HG02678 (cell line): ENCODE results near the gene IL17C.

Source experiments
- ATAC-seq: cut with Tn5 transposase; IDR thresholded peaks from one replicate; pipeline ENCODE4 v1.9.1; 2021; ENCODE audit warnings: mild to moderate bottlenecking, moderate library complexity; ENCODE audit not compliant: unreplicated experiment

Gene IL17C

DNA sequence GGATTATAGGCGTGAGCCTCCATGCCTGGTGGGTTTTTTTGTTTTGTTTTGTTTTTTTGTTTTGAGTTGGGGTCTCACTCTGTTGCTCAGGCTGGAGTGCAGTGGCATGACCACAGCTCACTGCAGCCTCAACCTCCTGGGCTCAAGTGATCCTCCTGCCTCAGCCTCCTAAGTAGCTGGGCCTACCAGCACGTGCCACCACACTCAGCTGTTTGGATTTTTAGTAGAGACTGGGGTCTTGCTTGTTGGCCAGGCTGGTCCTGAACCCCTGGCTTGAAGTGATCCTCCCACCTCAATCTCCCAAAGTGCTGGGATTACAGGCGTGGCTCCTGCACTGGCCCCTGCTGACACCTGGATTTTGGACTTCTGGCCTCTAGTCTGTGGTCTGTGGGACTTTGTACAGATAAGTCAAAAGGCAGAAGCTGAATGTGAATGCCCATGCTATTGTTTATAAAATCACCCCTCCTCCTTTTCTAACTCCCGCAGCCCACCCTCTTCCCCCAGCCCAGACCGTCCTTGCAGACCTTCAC lies 42.2 kb downstream of the IL17C start:
- ATAC-seq, result no peak

DNA sequence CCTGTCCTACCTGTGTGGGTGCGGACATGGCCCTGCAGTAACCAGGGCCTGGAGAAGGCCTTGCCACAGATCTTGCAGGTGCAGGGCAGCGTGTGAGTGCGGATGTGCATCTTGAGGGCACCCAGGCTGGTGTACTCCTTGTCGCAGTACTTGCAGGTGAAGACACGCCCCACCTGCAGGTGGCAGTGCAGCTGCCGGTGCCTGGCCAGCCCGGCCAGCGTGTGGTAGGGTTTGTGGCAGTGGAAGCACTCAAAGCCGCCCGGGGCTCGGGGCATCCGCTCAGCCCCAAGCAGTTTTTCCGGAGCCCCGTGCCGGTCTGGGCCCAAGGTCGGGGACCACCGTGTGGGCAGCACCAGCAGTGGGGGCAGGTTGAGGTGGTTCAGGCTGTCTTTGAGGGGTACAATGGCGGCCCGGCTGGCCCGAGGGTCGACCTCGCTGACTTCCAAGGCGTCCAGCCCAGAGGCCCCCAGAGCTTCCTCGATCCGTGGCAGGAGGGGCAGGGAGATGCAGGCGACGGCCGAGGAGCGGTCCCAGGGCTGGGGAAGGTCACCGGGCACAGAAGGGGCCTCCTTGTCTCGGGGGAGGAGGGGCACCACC lies 42.8 kb downstream of the IL17C start:
- no peak for ATAC-seq

DNA sequence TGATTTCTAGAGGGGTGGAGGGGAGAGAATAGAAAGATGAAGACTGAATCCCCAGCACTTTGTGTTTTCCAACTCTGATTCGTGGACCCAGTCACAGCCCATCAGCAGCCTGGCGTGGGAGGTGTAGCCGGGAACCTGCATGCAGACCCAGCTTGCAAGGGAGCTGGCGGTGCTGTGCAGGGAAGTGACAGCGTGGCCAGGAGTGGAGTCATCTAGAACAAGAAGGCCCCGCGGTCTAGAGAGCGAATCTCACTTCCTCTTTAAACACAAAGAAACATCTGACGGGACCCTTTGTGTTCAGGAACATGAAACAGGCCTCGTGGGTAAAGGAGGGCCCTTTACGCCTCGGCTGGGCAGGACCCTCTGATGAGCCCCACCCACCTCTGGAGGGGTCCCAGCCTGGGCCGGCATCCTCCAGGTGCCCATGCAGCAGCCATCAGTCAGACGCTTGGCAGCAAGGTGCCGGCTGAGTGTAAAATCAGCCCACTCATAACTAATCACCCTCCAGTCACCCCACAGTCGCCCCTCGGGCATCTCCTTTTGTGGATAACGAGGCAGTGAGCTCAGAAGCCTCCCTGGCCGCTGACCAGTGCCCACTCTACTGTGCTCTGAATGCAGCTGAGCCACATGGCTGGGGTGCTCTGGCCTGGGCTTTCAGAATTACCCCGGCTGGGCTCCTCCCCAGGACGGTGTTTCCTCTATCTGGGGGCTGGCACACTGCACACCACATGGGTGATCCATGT lies 43.5 kb downstream of the IL17C start:
- peak; percentile 70 for ATAC-seq

DNA sequence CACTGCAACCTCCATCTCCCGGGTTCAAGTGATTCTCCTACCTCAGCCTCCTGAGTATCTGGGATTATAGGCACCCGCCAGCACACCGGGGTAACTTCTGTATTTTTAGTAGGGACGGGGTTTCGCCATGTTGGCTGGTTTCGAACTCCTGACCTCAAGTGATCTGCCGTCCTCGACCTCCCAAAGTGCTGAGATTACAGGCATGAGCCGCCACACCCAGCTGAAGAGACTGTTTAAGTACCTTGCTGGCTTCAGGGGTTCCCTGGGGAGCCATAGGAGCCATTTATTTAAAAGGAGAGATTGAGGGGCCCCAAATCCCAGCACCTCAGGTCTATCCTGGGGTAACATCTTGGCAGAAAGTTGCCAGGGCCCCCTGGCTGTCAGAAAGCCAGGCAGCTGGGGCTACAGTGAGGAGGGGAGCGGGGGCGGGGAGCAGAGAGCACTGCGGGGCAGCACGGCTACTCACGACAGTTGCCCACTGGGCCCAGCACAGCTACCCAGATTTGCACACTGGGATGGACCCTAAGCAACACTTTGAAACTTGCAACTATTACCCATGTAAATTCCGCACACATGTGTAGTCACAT lies 46.3 kb downstream of the IL17C start:
- no peak for ATAC-seq

DNA sequence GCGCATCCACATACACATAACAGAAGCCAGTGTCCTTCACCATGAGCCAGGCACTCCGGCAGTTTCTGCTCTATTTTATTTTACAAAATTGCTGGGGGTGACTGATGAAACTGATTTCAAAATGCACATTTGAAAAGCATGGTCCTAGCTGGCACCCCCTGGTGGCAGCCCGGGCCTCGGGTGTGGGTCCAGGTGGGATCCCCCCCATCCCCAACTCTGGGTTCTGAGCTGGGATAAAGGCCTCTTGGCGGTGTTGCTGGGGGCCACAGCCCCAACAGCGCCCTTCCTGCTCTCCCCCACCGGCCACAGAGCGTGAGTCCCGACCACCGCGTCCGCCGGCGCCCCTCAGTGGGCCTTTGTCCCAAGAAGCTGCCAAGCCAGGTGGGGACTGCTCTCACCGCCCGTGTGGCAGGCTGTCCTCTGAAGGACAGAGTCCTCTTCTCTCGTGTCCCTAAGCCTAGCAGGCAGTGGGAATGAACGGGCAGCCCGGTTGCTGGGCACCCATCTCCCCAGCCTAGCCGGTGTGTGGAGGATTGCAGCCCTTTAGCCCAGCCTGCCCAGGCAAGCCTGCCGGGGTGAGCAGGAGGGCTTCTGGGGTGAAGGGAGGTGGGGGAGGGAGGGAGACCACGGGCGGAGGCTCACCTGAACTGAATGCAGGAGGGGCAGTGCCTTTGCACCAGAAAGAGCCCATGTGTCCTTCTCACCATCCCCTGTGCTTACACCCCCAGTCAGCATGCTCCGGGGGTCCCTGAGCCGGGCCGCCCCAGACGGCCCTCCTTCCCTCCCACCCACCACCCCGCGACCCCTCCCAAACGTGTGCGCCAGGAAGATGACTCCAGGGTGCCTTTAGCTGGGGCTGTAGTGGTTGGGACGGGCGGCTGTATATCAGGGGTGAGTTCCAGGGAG lies 47.0 kb downstream of the IL17C start:
- ATAC-seq, result no peak

DNA sequence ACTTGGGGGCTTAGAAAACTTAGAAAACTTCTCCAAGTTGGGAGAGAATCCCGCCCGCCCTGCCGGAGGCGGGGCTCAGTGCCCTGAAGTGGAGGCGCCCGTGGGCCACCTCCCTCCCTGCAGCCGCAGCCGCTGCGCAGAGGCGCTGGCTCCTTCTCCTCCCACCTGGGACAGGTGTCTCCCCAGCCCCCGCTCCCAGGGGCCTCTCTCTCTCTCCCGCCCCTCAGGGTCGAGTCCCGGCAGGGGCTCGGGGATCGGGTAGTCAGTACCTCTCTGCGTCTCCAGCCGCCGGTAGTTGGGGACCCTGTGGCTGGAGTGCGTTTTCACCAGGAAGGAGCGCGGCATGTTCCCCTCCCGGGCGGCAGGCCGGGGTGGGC lies 47.7 kb downstream of the IL17C start:
- ATAC-seq, result peak; percentile 16

DNA sequence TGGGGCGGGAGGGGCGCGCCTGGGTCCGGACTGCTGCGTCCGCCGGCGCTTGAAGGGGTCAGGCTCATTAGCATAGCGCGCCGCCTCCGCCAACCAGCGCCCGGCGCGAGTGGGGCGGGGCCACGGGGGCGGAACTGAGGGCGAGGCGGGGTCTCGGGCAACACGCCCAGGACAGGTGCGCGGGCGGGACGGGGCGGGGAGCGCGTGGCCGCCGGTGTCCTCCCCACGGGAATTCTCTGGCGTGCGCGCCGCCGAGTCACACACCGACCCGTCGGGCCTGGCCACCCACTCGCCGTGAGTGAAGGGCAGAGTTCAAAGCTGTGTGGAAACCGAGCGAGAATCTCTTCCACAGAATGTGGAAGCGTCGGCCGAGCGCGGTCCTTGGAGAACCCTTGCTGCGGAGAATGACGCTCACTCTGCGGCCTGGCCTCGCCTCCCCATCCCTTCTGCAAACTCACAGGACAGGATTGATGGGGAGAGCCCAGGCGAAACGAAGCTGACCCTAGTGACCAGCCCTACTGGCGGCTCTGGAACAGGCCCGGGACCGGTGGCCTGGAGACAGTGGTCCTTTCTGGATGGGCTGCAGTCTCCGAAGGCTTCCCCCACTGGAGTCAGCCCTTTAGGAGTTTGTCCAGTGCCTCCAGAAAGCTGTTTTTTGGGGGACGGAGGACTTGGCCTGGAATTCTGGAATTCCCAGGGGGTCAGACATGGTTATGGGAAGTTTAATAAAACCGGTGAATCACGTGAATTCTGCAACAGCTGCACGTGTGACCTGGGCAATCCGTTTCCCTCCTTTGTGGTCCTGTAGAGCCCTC lies 48.3 kb downstream of the IL17C start, which contains the start of gene SNAI3:
Gene SNAI3 (minus strand): TSS at position 69 of the 815 bp plus-strand sequence. CDS start 101 bp downstream, outside the sequence.
- ATAC-seq, result peak; percentile 76

DNA sequence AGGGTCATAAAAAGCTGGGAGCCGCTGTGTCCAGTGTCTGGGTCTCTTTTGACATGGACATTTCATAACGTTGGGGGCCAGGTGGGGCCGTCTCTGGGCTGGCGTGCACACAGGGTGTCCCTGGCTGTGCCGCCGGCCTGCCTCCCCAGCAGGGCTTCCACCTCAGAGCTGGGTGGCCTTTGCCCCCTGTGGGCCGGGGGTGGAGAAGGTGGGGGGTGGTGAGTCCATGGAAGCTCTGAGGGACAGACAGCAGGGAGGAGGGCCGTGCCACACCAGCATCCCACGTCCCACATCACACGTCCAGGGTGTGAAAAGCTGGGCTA lies 48.8 kb downstream of the IL17C start:
- no peak for ATAC-seq

DNA sequence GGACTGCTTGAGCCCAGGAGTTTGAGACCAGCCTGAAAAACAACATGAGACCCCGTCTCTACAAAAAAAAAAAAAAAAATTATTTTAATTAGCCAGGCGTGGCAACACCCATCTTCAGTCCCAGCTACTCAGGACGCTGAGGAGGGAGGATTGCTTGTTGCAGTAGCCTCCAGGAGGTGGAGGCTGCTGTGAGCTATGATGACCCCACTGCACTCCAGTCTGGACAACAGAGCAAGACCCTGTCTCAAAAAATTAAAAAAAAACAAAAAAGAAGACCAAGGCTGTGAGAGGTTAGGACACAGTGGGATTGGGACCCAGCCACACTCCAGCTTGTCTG lies 49.3 kb downstream of the IL17C start:
- no peak for ATAC-seq

DNA sequence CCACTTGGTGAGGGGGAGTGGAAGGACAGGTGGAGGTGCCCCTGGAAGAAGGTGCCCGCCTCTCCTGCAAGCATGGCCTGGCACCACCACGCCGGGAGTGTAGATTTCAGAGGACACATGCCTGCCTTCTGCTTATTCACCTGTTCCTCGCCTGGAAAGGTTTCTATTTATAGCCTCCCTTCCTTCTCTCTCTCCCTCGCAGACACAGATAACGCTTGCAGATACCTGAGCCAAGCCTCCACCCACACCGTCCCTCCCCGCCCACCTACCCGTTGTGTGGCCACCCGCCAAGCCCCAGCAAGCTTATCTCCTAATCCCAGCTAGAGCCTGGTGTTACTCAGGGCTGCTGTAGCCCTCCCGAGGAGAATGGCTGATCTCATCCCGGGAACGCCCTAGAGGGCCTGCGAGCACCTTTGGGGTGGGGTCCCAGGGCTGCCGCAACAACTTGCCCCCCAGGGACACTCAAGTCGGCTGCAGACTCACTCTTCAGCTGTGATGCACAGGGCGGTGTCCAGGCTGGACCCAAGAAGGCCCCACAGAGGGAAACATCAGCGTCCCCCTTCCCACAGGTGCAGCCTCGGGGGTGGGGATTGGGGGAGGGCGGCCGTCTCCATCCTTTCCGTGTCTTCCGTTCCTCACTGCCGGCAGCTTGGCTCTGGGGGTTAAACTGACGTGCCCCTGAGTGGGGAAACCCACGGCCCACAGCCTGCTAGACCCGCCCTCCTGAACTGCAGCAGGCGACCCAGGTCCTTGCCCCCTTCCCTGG lies 49.8 kb downstream of the IL17C start:
- ATAC-seq, result no peak
